PC-3 (cell line): Measurements from ENCODE around the gene GGNBP2.

Experiments
- CTCF ChIP-seq: fragments of 300-600 bp; sonication (generic); conservative IDR thresholded peaks from 2 replicates; pipeline ENCODE4 v1.5.1; 2017; ENCODE audit warnings: antibody characterized with exemption, low read depth, mild to moderate bottlenecking, low read length
- EZH2 ChIP-seq: fragments of 300-600 bp; sonication (generic); IDR thresholded peaks from one replicate; pipeline ENCODE4 v1.6.1; 2017; ENCODE audit warnings: antibody characterized with exemption, mild to moderate bottlenecking, low read length; ENCODE audit not compliant: unreplicated experiment

DNA sequence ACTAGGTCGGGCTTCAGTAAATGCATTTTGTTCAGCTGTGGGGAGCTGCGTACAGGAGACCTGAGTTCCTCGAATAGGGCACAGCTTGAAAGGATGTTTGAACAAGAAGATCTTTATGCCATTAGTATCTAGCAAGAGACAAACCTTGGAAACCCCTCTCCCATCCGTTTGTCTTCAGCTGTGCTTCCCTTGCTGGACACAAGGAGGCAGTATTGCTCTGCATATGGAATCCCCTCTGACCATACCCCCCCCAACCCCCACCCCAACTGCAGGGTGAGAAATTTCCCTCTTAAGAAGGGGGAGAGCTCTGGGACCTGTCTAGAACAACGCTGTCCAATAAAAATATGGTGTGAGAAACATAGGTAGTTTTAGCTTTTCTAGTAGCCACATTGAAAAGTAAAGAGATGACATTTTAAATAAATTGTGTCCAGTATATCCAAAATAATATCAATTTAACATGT is 58.2 kb downstream of the GGNBP2 start:
- TF ChIP-seq CTCF (peak; percentile 67), EZH2 (no peak)
